Fibroblast of villous mesenchyme (primary cell): ENCODE measurements around the gene SDR39U1. TPM values are rescaled to one million over a fixed set of nuclear protein-coding genes. Genes with fewer than 3 reads are reported as not detected.

Experiments
- DNase-seq: peaks from one replicate; pipeline ENCODE4 v3.0.0-alpha.2; 2010; ENCODE audit warnings: low read depth
- H3K4me3 ChIP-seq: 2 replicates; pipeline ENCODE4 v1.5.1; 2011; ENCODE audit warnings: low read depth, mild to moderate bottlenecking, low read length
- CTCF ChIP-seq: IDR thresholded peaks from 2 replicates; pipeline ENCODE4 v1.5.1; 2012; ENCODE audit warnings: low read depth, mild to moderate bottlenecking, low read length; ENCODE audit not compliant: insufficient read depth
- total RNA-seq: library from RNA; depleted of rRNA; stranded (reverse); fragments of >200 nt; gene quantifications from 2 replicates; pipeline ENCODE4 v1.2.3, GENCODE V29; 2012

The SDR39U1 gene
- total RNA-seq, 1 donor, result 9.5 TPM

DNA sequence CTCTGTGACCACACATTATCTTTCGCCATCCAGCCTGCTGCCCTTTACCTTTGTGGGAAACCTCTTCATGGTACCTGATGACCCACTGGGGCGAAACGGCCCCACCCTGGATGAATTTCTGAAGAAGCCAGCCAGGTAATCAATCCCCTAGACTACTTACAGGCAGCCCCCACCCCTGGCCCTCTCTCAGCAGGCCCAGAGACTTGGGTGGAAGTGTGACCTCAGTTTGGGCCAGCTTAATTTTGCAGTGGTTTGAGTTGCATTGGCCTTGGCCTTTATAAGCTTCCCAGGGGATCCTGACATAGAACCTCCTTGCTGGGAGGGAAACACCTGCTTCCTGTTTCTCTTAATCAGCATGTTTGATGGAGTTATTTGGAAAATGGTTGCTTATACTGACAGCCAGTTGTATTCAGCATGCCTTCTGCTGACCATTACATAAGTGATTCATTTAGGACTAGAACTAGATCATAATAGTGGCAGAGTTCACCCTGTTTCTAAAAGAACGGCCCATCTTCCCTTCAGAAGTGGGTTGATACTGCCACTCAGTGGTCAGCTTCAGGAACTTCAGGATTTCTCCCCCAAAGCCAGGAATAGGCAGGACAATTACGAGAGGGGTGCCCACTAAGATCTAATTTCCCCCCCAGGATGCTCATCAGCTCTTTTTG, 6.1 kb downstream of the SDR39U1 start:
- no peak overlapping the region for H3K4me3 ChIP-seq
- DNase-seq, result peak; percentile 78
- TF ChIP-seq CTCF, result peak; percentile 79

GRCh38 chr14:24435998-24436354, 6.6 kb downstream of the SDR39U1 start:
- no peak overlapping the region for H3K4me3 ChIP-seq
- TF ChIP-seq CTCF, result no peak
- no peak for DNase-seq

- TF ChIP-seq CTCF, result no peak
- DNase-seq, result no peak
These were observed 7.3 kb downstream of the SDR39U1 start for GRCh38 chr14:24435192-24435810.

GRCh38 chr14:24434676-24435075, 7.9 kb downstream of the SDR39U1 start:
- no peak overlapping the region for H3K4me3 ChIP-seq
- no peak for TF ChIP-seq CTCF
- DNase-seq, result no peak

More at GRCh38 chr14:24435192-24435810, 7.3 kb downstream of the SDR39U1 start:
- H3K4me3 ChIP-seq, result no peak overlapping the region

GRCh38 chr14:24434036-24434435, 8.5 kb downstream of the SDR39U1 start:
- no peak for DNase-seq
- no peak overlapping the region for H3K4me3 ChIP-seq
- TF ChIP-seq CTCF, result no peak

DNA sequence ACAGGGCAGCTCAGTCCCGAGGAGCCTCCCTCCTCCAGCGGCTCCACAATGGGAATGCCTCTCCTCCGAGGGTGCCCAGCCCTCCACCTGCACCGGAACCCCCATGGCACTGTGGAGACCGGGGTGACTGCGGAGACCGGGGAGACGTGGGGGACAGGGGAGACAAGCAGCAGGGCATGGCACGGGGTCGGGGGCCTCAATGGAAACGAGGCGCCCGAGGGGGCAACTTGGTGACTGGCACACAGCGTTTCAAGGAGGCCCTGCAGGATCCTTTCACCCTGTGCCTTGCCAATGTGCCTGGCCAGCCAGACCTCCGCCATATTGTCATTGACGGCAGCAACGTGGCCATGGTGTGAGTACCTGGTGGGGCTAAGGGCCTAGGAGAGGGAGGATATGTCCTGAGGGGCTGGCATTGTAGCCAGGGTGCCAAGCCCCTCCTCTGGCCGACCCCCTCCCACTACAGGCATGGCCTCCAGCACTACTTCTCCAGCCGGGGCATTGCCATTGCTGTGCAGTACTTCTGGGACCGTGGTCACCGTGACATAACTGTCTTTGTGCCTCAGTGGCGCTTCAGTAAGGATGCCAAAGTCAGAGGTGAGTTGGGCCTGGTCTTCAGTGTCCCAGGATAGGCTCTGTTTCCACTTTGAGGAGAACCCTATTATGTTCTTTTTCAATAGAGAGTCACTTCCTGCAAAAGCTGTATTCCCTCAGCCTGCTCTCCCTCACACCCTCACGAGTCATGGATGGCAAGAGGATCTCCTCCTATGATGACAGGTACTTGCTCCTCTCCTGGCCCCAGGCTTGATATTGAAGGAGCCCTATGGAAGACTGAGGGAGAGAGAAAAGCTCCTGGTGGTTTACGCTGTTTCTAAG, 10.1 kb downstream of the SDR39U1 start:
- H3K4me3 ChIP-seq, result peak overlapping the region; percentile 69
- TF ChIP-seq CTCF, result no peak
- DNase-seq, result no peak
